KMS-11 (cell line): ENCODE measurements around the gene THTPA.

Source experiments
- H2AFZ ChIP-seq: fragments of 200-600 bp; sonication (generic); 2 replicates; pipeline ENCODE4 v1.6.1; 2016; ENCODE audit warnings: antibody characterized with exemption, mixed run types, low read depth
- H3K27ac ChIP-seq: fragments of 200-600 bp; sonication (generic); 2 replicates; pipeline ENCODE4 v1.6.1; 2016; ENCODE audit warnings: mild to moderate bottlenecking, mixed run types
- H3K27me3 ChIP-seq: fragments of 200-600 bp; sonication (generic); 2 replicates; pipeline ENCODE4 v1.6.1; 2017; ENCODE audit warnings: mild to moderate bottlenecking, low read depth, mixed run types, moderate library complexity; ENCODE audit not compliant: insufficient read depth
- H3K36me3 ChIP-seq: fragments of 200-600 bp; sonication (generic); 2 replicates; pipeline ENCODE4 v1.6.1; 2017; ENCODE audit warnings: mild to moderate bottlenecking, mixed run types; ENCODE audit not compliant: insufficient read depth
- H3K4me1 ChIP-seq: fragments of 200-600 bp; sonication (generic); 2 replicates; pipeline ENCODE4 v1.6.1; 2016; ENCODE audit warnings: mild to moderate bottlenecking, low read depth, mixed run types; ENCODE audit not compliant: poor library complexity, severe bottlenecking
- H3K4me2 ChIP-seq: fragments of 200-600 bp; sonication (generic); 2 replicates; pipeline ENCODE4 v1.7.0; 2016; ENCODE audit warnings: mild to moderate bottlenecking, mixed run types
- H3K4me3 ChIP-seq: fragments of 200-600 bp; sonication (generic); IDR thresholded peaks from 2 replicates; pipeline ENCODE4 v1.6.1; 2017; ENCODE audit warnings: low read depth, low read length, mixed read lengths; ENCODE audit not compliant: insufficient read depth
- H3K79me2 ChIP-seq: fragments of 200-600 bp; sonication (generic); 2 replicates; pipeline ENCODE4 v1.6.1; 2016; ENCODE audit warnings: low read depth, mixed run types; ENCODE audit not compliant: insufficient read depth
- H3K9ac ChIP-seq: fragments of 200-600 bp; sonication (generic); 2 replicates; pipeline ENCODE4 v1.6.1; 2016; ENCODE audit warnings: mild to moderate bottlenecking, mixed run types
- H4K20me1 ChIP-seq: fragments of 200-600 bp; sonication (generic); 2 replicates; pipeline ENCODE4 v1.6.1; 2016; ENCODE audit warnings: mild to moderate bottlenecking, mixed run types; ENCODE audit not compliant: insufficient read depth
- TF ChIP-seq, protein P1 (sequence below): fragments of 200-600 bp; sonication (generic); conservative IDR thresholded peaks from 2 replicates; pipeline ENCODE4 v1.6.1; 2017; ENCODE audit warnings: low read depth, mild to moderate bottlenecking, antibody characterized with exemption, low read length, moderate library complexity, mixed read lengths

THTPA gene

DNA sequence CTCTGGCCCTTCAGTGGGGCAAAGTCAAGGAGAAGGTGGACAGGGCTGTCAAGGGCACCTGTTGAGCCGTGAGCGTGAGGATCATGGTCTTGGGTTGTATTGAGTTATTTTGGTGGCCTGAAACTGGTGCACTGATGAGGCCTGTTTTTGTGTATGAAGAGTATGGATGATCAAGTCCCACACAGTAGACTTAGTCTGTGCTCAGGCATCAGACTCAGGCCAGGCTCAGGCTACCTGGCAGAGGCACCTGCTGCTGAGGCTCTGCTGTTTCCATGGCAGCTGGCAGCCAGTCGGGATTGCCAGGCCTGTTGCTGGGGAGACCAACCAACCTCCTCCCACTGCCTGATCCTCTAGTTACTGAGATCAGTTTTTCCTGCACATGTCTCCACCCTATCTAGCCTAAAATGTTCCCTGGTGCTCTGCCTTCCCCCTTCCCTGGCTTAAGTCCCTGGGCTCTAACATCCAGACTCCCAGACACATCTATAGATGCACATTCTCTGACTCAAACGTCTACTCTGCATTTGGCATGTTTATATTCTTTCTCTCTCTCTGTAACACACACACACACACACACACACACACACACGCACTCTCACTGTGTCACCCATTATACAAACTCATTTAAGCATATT, 17.4 kb downstream of the THTPA start:
- Histone ChIP-seq H3K36me3 (no peaks in the 10 kb centered on the region), H3K4me2 (no peak overlapping the region), H2AFZ (no peak overlapping the region), H3K9ac (no peak overlapping the region), H3K4me3 (no peak overlapping the region), H3K27ac (no peak overlapping the region), H4K20me1 (no peaks in the 10 kb centered on the region), H3K27me3 (no peaks in the 10 kb centered on the region), H3K79me2 (no peaks in the 10 kb centered on the region), H3K4me1 (peaks cover under 1% of the 10 kb centered on the region)
- TF ChIP-seq, protein P1, sequence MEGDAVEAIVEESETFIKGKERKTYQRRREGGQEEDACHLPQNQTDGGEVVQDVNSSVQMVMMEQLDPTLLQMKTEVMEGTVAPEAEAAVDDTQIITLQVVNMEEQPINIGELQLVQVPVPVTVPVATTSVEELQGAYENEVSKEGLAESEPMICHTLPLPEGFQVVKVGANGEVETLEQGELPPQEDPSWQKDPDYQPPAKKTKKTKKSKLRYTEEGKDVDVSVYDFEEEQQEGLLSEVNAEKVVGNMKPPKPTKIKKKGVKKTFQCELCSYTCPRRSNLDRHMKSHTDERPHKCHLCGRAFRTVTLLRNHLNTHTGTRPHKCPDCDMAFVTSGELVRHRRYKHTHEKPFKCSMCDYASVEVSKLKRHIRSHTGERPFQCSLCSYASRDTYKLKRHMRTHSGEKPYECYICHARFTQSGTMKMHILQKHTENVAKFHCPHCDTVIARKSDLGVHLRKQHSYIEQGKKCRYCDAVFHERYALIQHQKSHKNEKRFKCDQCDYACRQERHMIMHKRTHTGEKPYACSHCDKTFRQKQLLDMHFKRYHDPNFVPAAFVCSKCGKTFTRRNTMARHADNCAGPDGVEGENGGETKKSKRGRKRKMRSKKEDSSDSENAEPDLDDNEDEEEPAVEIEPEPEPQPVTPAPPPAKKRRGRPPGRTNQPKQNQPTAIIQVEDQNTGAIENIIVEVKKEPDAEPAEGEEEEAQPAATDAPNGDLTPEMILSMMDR, result no peak

DNA sequence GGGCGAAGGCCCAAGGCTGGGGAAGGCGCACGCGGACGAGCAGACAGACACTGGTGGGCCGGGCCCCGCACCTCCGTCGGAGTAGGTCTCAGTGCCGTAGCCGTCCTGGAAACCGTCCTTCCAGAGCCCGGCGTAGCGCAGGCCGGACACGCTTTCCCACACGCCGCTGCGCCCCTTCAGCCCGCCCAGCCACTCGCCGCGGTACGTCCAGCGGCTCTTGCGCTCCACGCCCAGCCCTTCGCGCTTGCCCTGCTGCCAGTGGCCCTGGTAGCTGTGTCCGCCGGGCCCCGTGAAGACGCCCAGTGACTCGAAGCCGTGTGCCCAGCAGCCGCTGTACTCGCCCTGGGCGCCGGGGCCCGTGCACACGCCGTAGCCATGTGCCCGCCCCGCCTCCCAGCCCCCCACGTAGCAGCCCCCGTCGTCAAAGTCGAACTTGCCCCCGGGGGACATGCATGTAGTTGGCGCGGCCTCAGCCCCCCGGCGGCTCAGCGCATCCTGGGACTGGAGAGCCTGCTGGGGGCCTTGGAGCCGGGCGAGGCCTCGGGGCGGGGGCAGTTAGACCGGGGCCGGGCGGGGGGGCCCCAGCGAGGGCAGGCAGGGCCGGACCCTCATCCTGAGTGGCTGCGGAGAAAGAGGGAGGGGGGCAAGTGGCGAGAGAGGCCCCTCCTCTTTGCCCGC, 21.1 kb downstream of the THTPA start:
- no peaks in the 10 kb centered on the region for H4K20me1 ChIP-seq
- no peak overlapping the region for H3K9ac ChIP-seq
- no peaks in the 10 kb centered on the region for H3K36me3 ChIP-seq
- TF ChIP-seq, protein P1, result no peak
- H3K27ac ChIP-seq, result no peak overlapping the region
- no peak overlapping the region for H3K4me3 ChIP-seq
- H3K79me2 ChIP-seq, result no peaks in the 10 kb centered on the region
- no peaks in the 10 kb centered on the region for H3K4me1 ChIP-seq
- no peaks in the 10 kb centered on the region for H3K27me3 ChIP-seq
- H2AFZ ChIP-seq, result no peak overlapping the region
- H3K4me2 ChIP-seq, result no peak overlapping the region

DNA sequence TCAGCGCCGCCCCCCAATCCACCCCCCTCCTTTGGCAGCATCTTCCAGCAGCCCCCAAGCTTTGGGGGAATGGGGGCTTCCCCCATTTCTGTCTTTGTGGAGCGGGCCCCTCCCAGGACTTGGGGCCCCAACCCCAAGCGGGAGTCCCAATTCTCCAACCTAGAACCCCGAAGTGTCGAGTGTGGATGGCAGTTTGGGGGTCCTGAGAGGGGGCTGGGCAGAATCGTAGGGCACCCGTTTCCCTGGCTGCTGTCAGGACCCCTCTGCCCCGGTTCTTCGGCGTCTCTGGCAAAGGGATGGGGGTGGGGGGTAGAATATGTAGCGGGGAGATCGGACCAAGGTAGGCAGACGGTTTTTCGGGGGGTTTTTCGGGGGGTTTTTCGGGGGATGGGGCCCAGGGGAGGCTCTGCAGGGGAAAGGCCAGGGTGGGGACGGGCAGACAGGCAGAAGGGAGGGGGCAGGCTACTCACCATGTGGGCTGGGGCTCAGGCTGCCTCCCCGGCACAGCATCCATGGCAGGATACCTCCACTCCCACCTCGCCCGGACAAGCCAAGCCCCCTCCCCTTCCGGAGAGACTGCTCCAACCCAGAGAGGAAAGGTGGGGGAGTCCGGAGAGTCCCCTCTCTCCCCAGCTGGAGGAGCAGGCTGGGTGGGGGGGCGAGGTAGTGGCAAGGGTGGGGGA, 21.8 kb downstream of the THTPA start:
- no peaks in the 10 kb centered on the region for H3K36me3 ChIP-seq
- H3K27ac ChIP-seq, result no peak overlapping the region
- no peaks in the 10 kb centered on the region for H4K20me1 ChIP-seq
- no peak overlapping the region for H3K4me3 ChIP-seq
- no peaks in the 10 kb centered on the region for H3K27me3 ChIP-seq
- no peak overlapping the region for H3K4me2 ChIP-seq
- no peaks in the 10 kb centered on the region for H3K4me1 ChIP-seq
- no peak overlapping the region for H3K9ac ChIP-seq
- no peak overlapping the region for H2AFZ ChIP-seq
- TF ChIP-seq, protein P1, result no peak
- no peaks in the 10 kb centered on the region for H3K79me2 ChIP-seq

DNA sequence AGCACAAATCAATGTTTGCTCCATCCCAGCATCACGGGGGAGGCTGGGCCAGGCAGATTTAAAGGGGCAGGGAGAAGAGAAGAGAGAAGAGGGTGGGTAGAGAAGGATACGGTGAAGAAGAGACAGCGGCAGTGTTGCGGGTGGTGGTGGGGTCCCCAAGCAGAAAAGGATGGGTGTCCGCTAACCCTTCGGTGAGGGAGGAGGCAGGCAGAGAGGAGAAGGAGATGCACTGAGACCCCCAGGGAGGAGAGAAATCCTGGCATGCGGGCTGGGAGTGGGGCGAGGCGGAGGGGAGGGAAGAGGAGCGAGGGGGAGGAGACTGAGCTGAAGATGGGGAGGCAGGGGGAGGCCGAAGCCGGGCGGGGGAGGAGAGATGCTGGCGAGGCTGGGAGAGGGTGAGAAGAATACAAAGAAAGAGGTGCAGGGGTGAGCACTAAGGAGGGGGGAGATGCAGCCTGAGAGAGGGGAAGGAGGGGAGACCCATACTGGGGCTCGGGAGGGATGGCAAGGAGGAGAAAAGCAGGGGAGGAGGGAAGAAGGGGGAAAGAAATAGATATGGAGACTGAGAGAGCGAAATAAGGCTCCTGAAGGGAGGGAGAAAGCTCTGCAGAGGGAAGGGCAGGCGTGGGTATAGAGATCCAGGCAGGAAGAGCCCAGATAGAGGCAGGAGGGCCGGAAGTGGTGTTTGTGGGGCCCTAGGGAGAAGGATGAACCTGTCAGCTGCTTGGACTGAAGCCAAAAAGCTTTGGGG, 22.7 kb downstream of the THTPA start, which contains the start of gene JPH4:
Gene JPH4, minus strand, starts transcription at position 231 of the 751 bp plus-strand sequence. CDS start 1,337 bp downstream, outside the sequence.
- Histone ChIP-seq H3K27ac (no peak within 1 kb of the TSS), H3K79me2 (no peaks in the 10 kb centered on the region), H3K4me3 (no peak within 1 kb of the TSS), H3K4me1 (no peaks in the 10 kb centered on the region), H3K9ac (no peak within 1 kb of the TSS), H3K36me3 (no peaks in the 10 kb centered on the region), H3K27me3 (no peaks in the 10 kb centered on the region), H3K4me2 (no peak within 1 kb of the TSS), H4K20me1 (no peaks in the 10 kb centered on the region), H2AFZ (no peak within 1 kb of the TSS)
- TF ChIP-seq, protein P1, result no peak
